Measurements from ENCODE around the gene MICAL3.

GRCh38 chr22:17738386-17739128, 285.8 kb downstream of the MICAL3 start:
- no peak for TF ChIP-seq CTCF (IDR thresholded peaks at IDR 0.05 in 4 of 5, conservative IDR thresholded peaks at IDR 0.05 in 1 of 5)
- TF ChIP-seq POLR2A (IDR thresholded peaks at IDR 0.05) = no peak
